Muscle layer of colon (tissue), 2 donors: Measurements from ENCODE around the gene GMFB.

Experiments used
- H3K27ac ChIP-seq: one replicate; pipeline ENCODE4 v1.7.0; 2013; ENCODE audit warnings: low read depth, mild to moderate bottlenecking, low read length, moderate library complexity
- H3K27me3 ChIP-seq, 2 donors: one replicate each; pipeline ENCODE4 v1.7.0; 2013; ENCODE audit warnings: low read length in 2 of 2, mild to moderate bottlenecking in 2 of 2; ENCODE audit not compliant: insufficient read depth in 2 of 2, control insufficient read depth in 1 of 2
- H3K36me3 ChIP-seq: one replicate; pipeline ENCODE4 v1.7.0; 2013; ENCODE audit warnings: mild to moderate bottlenecking, low read length; ENCODE audit not compliant: insufficient read depth
- H3K4me1 ChIP-seq: one replicate; pipeline ENCODE4 v1.7.0; 2013; ENCODE audit warnings: mild to moderate bottlenecking, low read length; ENCODE audit not compliant: insufficient read depth
- H3K4me3 ChIP-seq, 2 donors: one replicate each; pipeline ENCODE4 v1.7.0; 2013; ENCODE audit warnings: low read length in 2 of 2, low read depth in 1 of 2, mild to moderate bottlenecking in 1 of 2, moderate library complexity in 1 of 2
- H3K9ac ChIP-seq: one replicate; pipeline ENCODE4 v1.7.0; 2013; ENCODE audit warnings: low read length
- H3K9me3 ChIP-seq: one replicate; pipeline ENCODE4 v1.7.0; 2013; ENCODE audit warnings: mild to moderate bottlenecking, low read length
- donor health status: abdominal sarcoma.
- donor health status: Adenocarcinoma of cecum.

GMFB gene

DNA sequence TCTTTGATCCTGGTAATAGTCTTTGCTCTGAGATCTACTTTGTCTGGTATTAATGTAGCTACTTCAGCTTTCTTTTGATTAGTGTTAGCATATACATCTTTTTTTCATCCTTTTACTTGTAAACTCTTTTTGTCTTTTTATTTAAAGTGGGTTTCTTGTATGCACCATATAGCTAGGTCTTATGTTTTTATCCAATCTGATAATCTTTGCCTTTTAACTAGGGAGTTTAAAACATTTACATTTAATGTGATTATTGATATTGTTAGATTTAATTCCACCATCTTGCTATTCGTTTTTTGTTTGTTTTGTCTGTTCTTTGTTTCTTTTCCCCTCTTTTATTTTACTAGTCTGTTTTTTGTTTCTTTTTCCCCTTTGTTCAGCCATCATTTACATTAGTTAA is 26.9 kb upstream of the GMFB start:
- peaks cover 5% of the 10 kb centered on the region for H3K9me3 ChIP-seq
- H3K36me3 ChIP-seq = no peaks in the 10 kb centered on the region
- H3K4me1 ChIP-seq = peaks cover 12% of the 10 kb centered on the region
- H3K9ac ChIP-seq = no peak overlapping the region
- H3K4me3 ChIP-seq = no peak overlapping the region
- no peaks in the 10 kb centered on the region for H3K27me3 ChIP-seq
- no peak overlapping the region for H3K27ac ChIP-seq

DNA sequence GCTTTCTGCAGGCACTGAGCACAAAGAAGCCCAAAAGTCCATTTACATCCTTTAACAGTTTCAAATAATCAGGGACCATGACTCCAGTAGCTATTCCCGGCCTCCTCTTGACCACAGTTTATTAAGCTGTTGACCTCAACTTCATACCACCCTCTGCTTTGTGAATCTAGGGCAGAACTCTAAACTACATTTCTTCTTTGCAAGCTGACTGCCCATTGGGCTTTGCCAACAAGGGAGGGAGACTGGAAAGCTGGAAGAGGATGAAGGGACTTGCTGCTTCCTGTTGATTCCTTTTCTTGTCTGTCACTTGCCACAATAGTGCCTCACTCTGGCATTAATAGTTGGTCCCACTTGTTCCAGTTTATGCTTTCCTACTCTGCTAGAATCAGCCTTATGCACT is 23.6 kb upstream of the GMFB start:
- Histone ChIP-seq H3K27me3 (no peaks in the 10 kb centered on the region), H3K9me3 (peaks cover 5% of the 10 kb centered on the region), H3K36me3 (no peaks in the 10 kb centered on the region), H3K4me3 (no peak overlapping the region), H3K27ac (no peak overlapping the region), H3K4me1 (peaks cover 18% of the 10 kb centered on the region), H3K9ac (no peak overlapping the region)

DNA sequence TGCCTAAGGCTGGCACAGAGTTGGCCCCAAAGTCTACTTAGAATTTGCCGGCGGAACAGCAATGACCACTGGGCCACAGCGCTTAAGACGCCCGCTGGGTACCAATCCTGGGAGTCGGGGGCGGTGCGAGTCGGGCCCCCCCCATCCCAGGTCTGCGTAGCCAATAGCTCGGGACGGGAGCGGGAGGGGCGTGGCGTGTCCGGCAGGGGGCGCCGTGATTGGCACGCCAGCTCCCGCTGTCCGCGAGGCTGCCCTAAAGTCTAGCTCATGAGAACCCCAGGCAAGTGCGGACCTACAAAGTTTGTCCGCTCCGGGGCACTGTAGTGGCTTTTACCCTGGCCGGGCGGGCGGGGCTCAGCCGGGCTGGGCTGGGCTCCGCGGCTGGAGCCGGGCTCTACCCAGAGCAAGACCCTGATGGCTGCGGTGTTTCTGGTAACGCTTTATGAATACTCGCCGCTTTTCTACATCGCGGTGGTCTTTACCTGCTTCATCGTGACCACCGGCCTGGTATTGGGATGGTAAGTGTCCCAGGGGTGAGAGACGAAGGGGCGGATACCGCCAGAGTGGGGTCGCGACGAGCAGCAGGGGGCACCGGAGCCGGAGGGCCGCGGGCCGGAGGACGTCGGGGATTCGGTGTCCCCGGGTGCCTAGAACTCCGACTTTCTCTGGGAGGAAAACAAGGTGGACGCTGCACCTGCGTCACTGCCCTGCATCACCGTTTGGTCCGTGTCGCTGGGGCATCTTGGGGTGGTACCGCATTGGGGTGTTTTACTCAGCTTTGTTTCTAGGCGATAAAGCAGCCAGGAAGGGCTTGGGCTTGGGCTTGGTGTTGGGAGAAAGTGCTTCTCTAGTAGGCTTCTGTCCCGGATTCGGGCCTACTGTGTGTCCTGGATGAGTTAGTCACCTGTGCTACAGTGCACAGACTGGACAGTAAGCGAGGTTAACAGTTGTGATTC is 21.0 kb upstream of the GMFB start, which contains the start of gene CGRRF1:
TSS of gene CGRRF1 (plus strand) at position 361 of the 956 bp plus-strand sequence. CDS start at position 415, 54 bp downstream.
- Histone ChIP-seq H3K27ac (peak within 1 kb of the TSS; percentile 92), H3K9me3 (no peaks in the 10 kb centered on the region), H3K27me3 (no peaks in the 10 kb centered on the region), H3K36me3 (no peaks in the 10 kb centered on the region), H3K4me1 (peaks cover 18% of the 10 kb centered on the region), H3K4me3 (peak within 1 kb of the TSS; percentile 91 to 99), H3K9ac (peak within 1 kb of the TSS; percentile 96)

DNA sequence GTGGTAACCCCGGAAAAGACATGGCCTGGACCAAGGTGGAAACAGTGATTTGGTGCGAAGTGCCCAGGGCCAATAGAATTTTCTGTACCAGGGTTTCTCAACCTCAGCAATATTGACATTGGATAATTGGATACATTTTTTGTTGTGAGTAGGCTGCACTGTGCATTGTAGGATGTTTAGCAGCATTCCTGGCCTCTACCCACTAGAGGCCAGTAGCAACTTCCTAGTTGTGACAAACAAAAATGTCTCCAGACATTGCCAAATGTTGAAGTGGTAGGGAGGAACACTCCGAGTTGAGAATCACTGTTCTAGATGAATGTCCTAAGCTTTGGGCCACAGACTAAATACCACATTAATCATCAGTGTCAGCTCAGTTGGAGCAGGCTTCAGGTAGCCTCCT is 14.7 kb upstream of the GMFB start:
- H3K36me3 ChIP-seq = no peaks in the 10 kb centered on the region
- H3K27me3 ChIP-seq = no peaks in the 10 kb centered on the region
- H3K27ac ChIP-seq = no peak overlapping the region
- no peaks in the 10 kb centered on the region for H3K4me1 ChIP-seq
- H3K9me3 ChIP-seq = no peaks in the 10 kb centered on the region
- H3K9ac ChIP-seq = no peak overlapping the region
- no peak overlapping the region for H3K4me3 ChIP-seq

DNA sequence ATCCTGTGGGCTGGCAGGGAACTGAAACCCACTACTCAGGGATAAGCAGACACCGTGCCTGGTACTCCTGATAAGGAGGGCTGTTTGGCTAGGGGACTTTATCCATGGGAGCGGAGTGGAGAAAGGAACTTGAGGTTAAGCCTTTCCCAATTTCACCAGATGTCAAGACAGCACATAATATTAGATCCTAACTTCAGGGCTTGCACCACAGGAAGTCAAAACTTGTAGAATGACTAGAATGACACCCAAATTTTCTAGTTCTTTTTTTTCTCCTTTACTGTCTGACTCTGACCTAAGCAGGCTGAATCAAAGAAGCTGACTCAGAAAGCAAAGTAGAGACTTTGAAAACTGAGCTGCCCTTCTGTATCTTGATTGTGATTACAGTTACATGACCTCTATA is 13.8 kb upstream of the GMFB start:
- no peak overlapping the region for H3K27ac ChIP-seq
- H3K27me3 ChIP-seq = no peaks in the 10 kb centered on the region
- H3K9me3 ChIP-seq = no peaks in the 10 kb centered on the region
- H3K36me3 ChIP-seq = no peaks in the 10 kb centered on the region
- no peak overlapping the region for H3K4me3 ChIP-seq
- no peak overlapping the region for H3K9ac ChIP-seq
- no peaks in the 10 kb centered on the region for H3K4me1 ChIP-seq

DNA sequence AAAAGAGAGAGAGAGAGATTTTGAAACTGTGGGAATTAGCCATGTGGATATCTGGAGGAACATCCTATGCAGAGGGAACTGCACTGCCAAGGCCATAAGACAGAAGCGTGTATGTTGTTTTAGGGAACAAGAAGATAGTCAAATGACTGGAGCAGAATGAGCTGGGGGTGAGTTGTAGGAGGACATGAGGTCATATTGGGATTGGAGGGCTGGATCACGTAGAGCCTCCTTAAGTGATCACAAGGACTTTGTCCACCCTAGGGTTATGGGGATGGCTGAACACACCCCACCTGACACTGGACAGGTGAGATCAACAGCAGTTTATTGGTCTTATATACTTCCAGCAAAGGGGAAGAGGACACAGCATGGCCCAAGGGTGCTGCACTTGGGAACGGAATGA is 12.7 kb upstream of the GMFB start:
- no peak overlapping the region for H3K9ac ChIP-seq
- H3K4me3 ChIP-seq = no peak overlapping the region
- H3K36me3 ChIP-seq = no peaks in the 10 kb centered on the region
- no peaks in the 10 kb centered on the region for H3K4me1 ChIP-seq
- H3K9me3 ChIP-seq = no peaks in the 10 kb centered on the region
- H3K27ac ChIP-seq = no peak overlapping the region
- no peaks in the 10 kb centered on the region for H3K27me3 ChIP-seq

DNA sequence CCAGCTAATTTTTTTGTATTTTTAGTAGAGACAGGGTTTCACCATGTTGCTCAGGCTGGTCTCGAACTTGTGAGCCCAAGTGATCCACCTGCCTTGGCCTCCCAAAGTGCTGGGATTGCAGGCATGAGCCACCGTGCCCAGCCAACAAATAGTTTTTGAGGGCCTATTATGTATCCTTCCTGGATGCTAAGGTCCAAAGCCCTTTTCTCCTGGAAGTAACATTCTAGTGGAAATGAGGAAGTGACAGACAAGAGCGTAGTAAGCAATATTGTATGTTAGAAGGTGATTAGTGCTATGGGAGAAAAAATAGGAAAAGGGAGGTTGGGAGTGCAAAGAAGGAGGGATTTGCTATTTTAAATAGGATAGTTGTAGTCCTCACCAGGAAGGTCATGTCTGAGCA is 12.0 kb upstream of the GMFB start:
- H3K36me3 ChIP-seq = no peaks in the 10 kb centered on the region
- no peaks in the 10 kb centered on the region for H3K27me3 ChIP-seq
- H3K9ac ChIP-seq = no peak overlapping the region
- no peak overlapping the region for H3K27ac ChIP-seq
- H3K4me3 ChIP-seq = no peak overlapping the region
- no peaks in the 10 kb centered on the region for H3K4me1 ChIP-seq
- no peaks in the 10 kb centered on the region for H3K9me3 ChIP-seq

DNA sequence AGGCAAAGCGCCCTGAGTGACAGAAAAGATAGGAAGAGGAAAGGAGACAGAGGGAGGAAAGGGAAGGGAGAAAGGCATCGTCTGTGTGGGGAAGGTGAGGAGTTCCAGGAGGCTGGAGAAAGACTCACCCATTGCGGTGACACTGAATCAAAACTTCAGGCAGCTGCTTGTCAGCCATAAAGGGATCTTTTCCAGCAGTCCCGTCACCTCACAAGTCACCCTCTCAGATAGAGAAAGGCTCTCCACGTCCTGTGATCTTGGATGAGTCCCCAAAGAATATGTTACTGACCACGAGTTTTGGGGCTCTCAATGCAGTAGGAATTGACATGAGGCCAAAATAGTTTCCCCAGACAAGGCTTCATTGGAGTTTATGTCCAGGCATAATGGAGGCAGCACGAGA is 9.8 kb upstream of the GMFB start:
- no peaks in the 10 kb centered on the region for H3K27me3 ChIP-seq
- no peaks in the 10 kb centered on the region for H3K9me3 ChIP-seq
- H3K36me3 ChIP-seq = no peaks in the 10 kb centered on the region
- H3K4me3 ChIP-seq = no peak overlapping the region
- no peaks in the 10 kb centered on the region for H3K4me1 ChIP-seq
- no peak overlapping the region for H3K27ac ChIP-seq
- no peak overlapping the region for H3K9ac ChIP-seq

DNA sequence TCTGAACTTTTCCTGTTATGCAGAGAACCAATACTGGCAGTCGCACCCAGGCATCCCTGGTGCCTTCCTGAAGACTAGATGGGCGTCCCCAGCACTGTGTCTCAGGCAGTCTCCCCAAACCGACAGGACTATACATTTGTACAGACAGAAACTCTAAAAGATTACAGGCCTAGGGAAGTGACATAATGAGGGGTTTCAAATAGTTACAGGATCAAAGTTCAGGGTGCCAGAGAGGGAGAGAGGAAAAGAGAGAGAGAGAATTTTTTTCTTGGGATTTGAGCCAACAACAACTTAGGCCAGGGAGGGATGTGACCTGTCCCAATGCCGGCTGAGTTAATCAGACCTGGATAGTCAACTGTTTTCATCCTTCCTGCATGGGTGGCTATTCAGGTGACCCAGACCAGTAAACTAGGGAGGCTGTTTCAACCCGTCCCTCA is 9.3 kb upstream of the GMFB start:
- no peak overlapping the region for H3K9ac ChIP-seq
- no peak overlapping the region for H3K4me3 ChIP-seq
- no peaks in the 10 kb centered on the region for H3K4me1 ChIP-seq
- no peaks in the 10 kb centered on the region for H3K9me3 ChIP-seq
- H3K36me3 ChIP-seq = no peaks in the 10 kb centered on the region
- H3K27me3 ChIP-seq = no peaks in the 10 kb centered on the region
- H3K27ac ChIP-seq = no peak overlapping the region

DNA sequence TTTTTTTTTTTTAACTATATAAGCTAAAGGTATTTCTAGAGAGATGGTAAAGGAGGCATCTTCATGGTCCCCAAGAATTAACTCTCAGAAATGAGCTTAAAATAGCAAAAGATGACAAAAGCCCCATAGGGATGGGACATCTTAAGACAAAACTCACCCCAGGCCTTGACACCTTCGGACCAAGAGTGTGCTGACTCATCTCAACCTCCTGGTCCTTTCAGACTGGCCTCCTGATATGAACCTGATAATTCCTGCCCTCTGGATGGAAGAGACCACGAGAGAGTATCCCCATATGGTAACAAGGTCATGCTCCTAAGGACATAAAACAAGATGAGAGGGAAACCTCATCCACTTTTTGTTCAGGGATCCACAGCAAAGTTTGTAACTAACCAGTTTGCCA is 8.4 kb upstream of the GMFB start:
- no peaks in the 10 kb centered on the region for H3K36me3 ChIP-seq
- no peak overlapping the region for H3K9ac ChIP-seq
- H3K27me3 ChIP-seq = no peaks in the 10 kb centered on the region
- no peaks in the 10 kb centered on the region for H3K4me1 ChIP-seq
- H3K4me3 ChIP-seq = no peak overlapping the region
- H3K9me3 ChIP-seq = no peaks in the 10 kb centered on the region
- no peak overlapping the region for H3K27ac ChIP-seq

DNA sequence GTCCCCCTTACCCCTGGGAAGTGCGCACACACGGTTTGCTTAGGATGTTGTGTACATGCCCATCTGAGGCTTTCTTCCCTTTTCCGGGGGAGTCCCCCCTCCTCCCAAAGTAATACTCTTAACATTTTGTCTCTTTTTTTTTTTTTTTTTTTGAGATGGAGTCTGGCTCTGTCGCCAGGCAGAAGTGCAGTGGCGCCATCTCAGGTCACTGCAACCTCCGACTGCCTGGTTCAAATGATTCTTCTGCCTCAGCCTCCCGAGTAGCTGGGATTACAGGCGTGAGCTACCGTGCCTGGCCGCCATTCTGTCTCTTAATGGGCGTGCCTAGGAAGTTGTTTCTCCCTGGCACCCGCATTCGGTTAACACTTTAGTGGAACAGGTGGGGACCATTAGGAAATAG is 4.5 kb upstream of the GMFB start:
- Histone ChIP-seq H3K4me1 (peaks cover 9% of the 10 kb centered on the region), H3K4me3 (no peak overlapping the region), H3K36me3 (no peaks in the 10 kb centered on the region), H3K27ac (no peak overlapping the region), H3K27me3 (no peaks in the 10 kb centered on the region), H3K9ac (no peak overlapping the region), H3K9me3 (no peaks in the 10 kb centered on the region)
